Ishikawa (cell line): ENCODE data around the gene LIMCH1.

Experiments
- CEBPB ChIP-seq: IDR thresholded peaks from 2 replicates; pipeline ENCODE4 v1.6.1; 2012
- EP300 ChIP-seq: IDR thresholded peaks from 2 replicates; pipeline ENCODE4 v1.6.1; 2012; ENCODE audit warnings: borderline replicate concordance
- MAX ChIP-seq: IDR thresholded peaks from 2 replicates; pipeline ENCODE4 v1.6.1; 2012
- TCF12 ChIP-seq: IDR thresholded peaks from 2 replicates; pipeline ENCODE4 v1.6.1; 2012; ENCODE audit warnings: low read depth
- USF1 ChIP-seq: IDR thresholded peaks from 2 replicates; pipeline ENCODE4 v1.6.1; 2012
- ZBTB7A ChIP-seq: IDR thresholded peaks from 2 replicates; pipeline ENCODE4 v1.6.1; 2012; ENCODE audit warnings: low read depth
- TF ChIP-seq, protein P1 (sequence below): IDR thresholded peaks from 2 replicates; pipeline ENCODE4 v1.6.1; 2012; ENCODE audit warnings: low read depth, mild to moderate bottlenecking

DNA sequence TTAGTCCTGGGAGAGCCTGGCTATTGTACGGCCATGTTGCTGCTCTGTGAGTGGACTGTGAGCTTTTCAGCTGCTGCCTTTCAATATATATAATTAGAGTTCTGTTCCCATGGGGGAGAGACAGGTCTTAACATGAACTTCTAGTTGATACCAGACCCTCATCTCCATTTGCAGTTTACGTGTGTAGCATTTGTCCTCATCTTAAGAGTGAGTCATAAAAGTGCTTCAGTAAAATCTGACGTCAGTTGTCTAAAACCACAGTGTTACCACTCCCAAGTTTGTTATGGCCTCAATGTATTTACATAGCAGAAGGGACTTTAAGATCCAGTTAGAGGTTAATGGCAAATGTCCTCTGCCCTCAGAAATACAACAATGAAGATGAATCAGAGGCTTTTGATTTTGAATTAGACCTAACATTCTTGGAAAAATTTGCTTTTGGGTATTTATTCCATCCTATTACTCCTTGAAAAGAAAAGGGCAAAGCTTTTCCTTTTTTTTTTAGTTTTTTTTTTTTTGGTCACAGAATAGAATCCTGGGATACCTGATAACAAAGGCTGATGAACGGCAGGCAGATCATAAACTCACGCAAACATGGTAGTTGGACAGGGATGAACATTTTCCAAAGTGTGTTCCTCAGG is 172.0 kb downstream of the LIMCH1 start:
- TF ChIP-seq USF1 (no peak), EP300 (no peak), ZBTB7A (no peak), TCF12 (no peak), MAX (no peak), CEBPB (no peak)
- TF ChIP-seq, protein P1, sequence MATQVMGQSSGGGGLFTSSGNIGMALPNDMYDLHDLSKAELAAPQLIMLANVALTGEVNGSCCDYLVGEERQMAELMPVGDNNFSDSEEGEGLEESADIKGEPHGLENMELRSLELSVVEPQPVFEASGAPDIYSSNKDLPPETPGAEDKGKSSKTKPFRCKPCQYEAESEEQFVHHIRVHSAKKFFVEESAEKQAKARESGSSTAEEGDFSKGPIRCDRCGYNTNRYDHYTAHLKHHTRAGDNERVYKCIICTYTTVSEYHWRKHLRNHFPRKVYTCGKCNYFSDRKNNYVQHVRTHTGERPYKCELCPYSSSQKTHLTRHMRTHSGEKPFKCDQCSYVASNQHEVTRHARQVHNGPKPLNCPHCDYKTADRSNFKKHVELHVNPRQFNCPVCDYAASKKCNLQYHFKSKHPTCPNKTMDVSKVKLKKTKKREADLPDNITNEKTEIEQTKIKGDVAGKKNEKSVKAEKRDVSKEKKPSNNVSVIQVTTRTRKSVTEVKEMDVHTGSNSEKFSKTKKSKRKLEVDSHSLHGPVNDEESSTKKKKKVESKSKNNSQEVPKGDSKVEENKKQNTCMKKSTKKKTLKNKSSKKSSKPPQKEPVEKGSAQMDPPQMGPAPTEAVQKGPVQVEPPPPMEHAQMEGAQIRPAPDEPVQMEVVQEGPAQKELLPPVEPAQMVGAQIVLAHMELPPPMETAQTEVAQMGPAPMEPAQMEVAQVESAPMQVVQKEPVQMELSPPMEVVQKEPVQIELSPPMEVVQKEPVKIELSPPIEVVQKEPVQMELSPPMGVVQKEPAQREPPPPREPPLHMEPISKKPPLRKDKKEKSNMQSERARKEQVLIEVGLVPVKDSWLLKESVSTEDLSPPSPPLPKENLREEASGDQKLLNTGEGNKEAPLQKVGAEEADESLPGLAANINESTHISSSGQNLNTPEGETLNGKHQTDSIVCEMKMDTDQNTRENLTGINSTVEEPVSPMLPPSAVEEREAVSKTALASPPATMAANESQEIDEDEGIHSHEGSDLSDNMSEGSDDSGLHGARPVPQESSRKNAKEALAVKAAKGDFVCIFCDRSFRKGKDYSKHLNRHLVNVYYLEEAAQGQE: no peak
